H1 (cell line): ENCODE results near the gene DSCAM. TPM values are rescaled to one million over a fixed set of nuclear protein-coding genes. Genes with fewer than 3 reads are reported as not detected.

Experiments
- EP300 ChIP-seq, 2 experiments: IDR thresholded peaks; 1 replicate in 1 of 2; 2 replicates in 1 of 2; pipeline ENCODE4 v1.6.1; 2011 to 2012; ENCODE audit warnings: low read depth in 2 of 2, low read length in 2 of 2, mild to moderate bottlenecking in 2 of 2, borderline replicate concordance in 1 of 2, inconsistent platforms in 1 of 2, moderate library complexity in 1 of 2
- RAD21 ChIP-seq, 2 experiments: IDR thresholded peaks in 1 of 2; conservative IDR thresholded peaks in 1 of 2; 2 replicates each; pipeline ENCODE4 v1.6.1; 2011; ENCODE audit warnings: low read depth in 2 of 2, low read length in 2 of 2, improper control_type of control experiment in 1 of 2, inconsistent platforms in 1 of 2, mild to moderate bottlenecking in 1 of 2, moderate library complexity in 1 of 2
- SIRT6 ChIP-seq: IDR thresholded peaks from one replicate; pipeline ENCODE4 v1.7.1; 2012; ENCODE audit warnings: low read length, inconsistent platforms
- polyA plus RNA-seq, 7 experiments: library from polyadenylated mRNA; depleted of rRNA in 3 of 7; stranded (reverse) in 5 of 7; unstranded in 2 of 7; fragments of >200 nt in 5 of 7; fragments of 200-250 nt in 2 of 7; gene quantifications; 1 replicate in 5 of 7; 2 replicates in 1 of 7; 4 replicates in 1 of 7; pipeline versions ENCODE4 v1.2.1 to v1.2.3, GENCODE V29; 2011 to 2013; ENCODE audit warnings: missing spikeins in 2 of 7, mixed read lengths in 2 of 7
- total RNA-seq: library from RNA; stranded (reverse); fragmentation: NEBNext Ultra II Directional; extraction: Animal tissue kit (Norgen Biotek cat#: 25700); gene quantifications from 2 replicates; pipeline ENCODE4 v1.2.1, GENCODE V29; 2021

Gene DSCAM
- total and polyA plus RNA-seq, 2 of the 8 experiments (the other 6 are each of a cell fraction or from before 2014, with no cell fraction given), result 0.02 to 0.15 TPM

DNA sequence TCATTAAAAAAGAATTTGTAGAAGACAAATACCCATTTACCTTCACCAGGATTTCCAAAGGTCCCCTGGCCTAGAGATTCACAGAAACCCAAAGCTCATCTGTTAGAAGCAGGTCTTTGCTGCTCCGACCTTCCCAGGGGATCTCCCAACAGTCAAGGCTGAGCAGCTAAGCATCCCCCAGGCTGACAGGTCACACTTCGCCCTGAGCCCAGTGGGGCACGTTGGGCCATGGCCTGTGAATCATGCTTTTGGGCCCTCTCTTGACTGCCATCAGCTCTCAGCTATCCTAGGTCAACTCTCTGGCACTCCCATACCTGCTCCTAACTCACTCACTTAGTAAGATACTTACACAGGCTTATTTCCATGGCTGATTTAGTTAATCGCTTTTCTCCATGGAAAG, 157.7 kb downstream of the DSCAM start (continued):
- TF ChIP-seq RAD21 (IDR thresholded peaks at IDR 0.05 in 1 of 2, conservative IDR thresholded peaks at IDR 0.05 in 1 of 2; ENCODE audit: low read depth in 2 of 2, low read length in 2 of 2) (no peak), EP300 (IDR thresholded peaks at IDR 0.05; ENCODE audit: borderline replicate concordance in 1 of 2, low read depth in 2 of 2, low read length in 2 of 2) (no peak), SIRT6 (no peak)
